Bone marrow (tissue), 2 donors: ENCODE results near the gene NEGR1.

Experiments
- DNase-seq, 2 donors: peaks; one replicate each; lab custom pipeline; 2025; lab: John Stamatoyannopoulos, UW

Gene NEGR1

GRCh38 chr1:71357708-71358107 is 924.6 kb downstream of the NEGR1 start:
- DNase-seq: no peak

DNA sequence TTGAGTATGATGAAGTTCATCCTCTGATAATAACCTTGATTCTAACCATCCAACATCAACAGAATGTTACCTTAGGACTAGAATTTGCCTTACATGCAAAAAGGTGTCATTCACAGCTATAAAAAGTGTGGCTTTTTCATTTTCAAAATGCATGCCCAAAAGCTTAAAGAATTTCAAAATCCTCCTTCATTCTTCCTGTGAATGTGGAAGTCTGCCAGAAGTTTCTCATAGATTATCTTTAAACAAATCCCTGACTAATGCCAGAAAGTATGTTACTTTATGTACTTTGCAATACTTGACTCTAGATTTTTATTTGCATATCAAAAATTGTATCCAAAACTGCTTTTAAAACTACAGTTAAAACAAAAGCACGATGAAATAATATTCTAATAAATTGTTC is 930.9 kb downstream of the NEGR1 start:
- no peak for DNase-seq

GRCh38 chr1:71350805-71351204 is 931.5 kb downstream of the NEGR1 start:
- no peak for DNase-seq

- DNase-seq: no peak
These were observed 932.0 kb downstream of the NEGR1 start for GRCh38 chr1:71350330-71350729.
